Measurements from ENCODE around the gene UBAP2L.

UBAP2L gene

DNA sequence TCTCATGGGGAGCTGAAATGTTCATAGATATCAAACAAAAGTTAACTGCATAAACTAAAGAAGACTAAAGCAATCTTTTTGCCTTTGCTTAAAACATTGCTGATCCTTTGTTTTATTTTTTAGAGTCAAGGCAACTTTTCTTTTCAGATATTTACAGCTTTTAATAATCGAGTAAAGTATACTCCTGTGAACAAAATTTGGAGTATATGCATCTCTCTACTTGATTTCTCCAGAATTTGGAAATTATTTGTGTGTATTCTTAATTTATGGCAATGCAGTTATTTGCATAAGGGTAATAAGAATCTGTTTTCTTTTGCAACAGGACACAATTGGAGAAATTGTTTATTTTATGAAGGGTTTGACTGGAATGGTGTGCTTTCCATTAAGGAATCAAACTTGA, 95.9 kb downstream of the UBAP2L start:
- no peak for DNase-seq

DNA sequence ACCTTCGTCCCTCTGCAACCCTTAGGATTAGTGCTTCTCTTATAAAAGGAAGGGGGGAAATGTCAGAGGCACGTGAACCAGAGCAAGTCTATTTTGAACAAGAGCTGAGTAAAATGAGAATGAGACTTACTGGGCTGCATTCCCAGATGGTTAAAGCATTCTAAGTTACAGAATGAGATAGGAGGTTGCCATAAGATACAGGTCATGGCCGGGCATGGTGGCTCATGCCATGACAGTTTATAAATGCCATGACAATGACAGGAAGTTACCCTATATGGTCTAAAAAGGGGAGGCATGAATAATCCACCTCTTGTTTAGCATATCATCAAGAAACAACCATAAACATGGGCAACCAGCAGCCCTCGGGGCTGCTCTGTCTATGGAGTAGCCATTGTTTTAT, 97.6 kb downstream of the UBAP2L start:
- DNase-seq: no peak
